Peyer's patch (tissue), 4 donors: Measurements from ENCODE around the gene SERPINA3. TPM values are rescaled to one million over a fixed set of nuclear protein-coding genes. Genes with fewer than 3 reads are reported as not detected.

Source experiments
- DNase-seq, 3 donors: peaks; one replicate each; pipeline ENCODE4 v3.0.0-alpha.2; 2017 to 2019
- H3K27ac ChIP-seq, 4 donors: fragments of 200-600 bp; sonication (generic); one replicate each; pipeline ENCODE4 v1.5.1; 2016 to 2019
- H3K27me3 ChIP-seq, 2 donors: fragments of 200-600 bp; sonication (generic); one replicate each; pipeline ENCODE4 v1.5.1; 2019
- H3K36me3 ChIP-seq, 3 donors: fragments of 200-600 bp; sonication (generic); one replicate each; pipeline ENCODE4 v1.5.1; 2016 to 2019
- H3K4me1 ChIP-seq, 4 donors: fragments of 200-600 bp; sonication (generic); one replicate each; pipeline ENCODE4 v1.5.1; 2016 to 2019
- H3K4me3 ChIP-seq, 4 donors: fragments of 200-600 bp; sonication (generic); 1 replicate in 3 of 4; 2 replicates in 1 of 4; pipeline ENCODE4 v1.5.1; 2016 to 2019; ENCODE audit warnings: mild to moderate bottlenecking in 1 of 4
- H3K9me3 ChIP-seq, 4 donors: fragments of 200-600 bp; sonication (generic); one replicate each; pipeline ENCODE4 v1.5.1; 2016 to 2019; ENCODE audit warnings: mild to moderate bottlenecking in 1 of 4
- POLR2A ChIP-seq, 2 donors: fragments of 450-650 bp; IDR thresholded peaks; one replicate each; pipeline ENCODE4 v1.5.1; 2017; ENCODE audit warnings: antibody characterized with exemption in 2 of 2, mild to moderate bottlenecking in 2 of 2, moderate library complexity in 2 of 2
- total RNA-seq, 4 donors: library from RNA; depleted of rRNA; stranded (reverse); fragments of >200 nt; gene quantifications; one replicate each; pipeline ENCODE4 v1.1.0, GENCODE V29; 2016
- TF ChIP-seq, protein P1 (sequence below), 6 experiments: fragments of 450-650 bp in 4 of 6; fragments of 200-600 bp in 2 of 6; sonication (generic) in 1 of 6; IDR thresholded peaks; one replicate each; pipeline ENCODE4 v1.5.1; 2017 to 2019; ENCODE audit warnings: antibody characterized with exemption in 6 of 6, mild to moderate bottlenecking in 3 of 6, moderate library complexity in 1 of 6

The SERPINA3 gene
- total RNA-seq, 4 donors from 2014 or later = 25.9 to 61.8 (median 34.5) TPM

DNA sequence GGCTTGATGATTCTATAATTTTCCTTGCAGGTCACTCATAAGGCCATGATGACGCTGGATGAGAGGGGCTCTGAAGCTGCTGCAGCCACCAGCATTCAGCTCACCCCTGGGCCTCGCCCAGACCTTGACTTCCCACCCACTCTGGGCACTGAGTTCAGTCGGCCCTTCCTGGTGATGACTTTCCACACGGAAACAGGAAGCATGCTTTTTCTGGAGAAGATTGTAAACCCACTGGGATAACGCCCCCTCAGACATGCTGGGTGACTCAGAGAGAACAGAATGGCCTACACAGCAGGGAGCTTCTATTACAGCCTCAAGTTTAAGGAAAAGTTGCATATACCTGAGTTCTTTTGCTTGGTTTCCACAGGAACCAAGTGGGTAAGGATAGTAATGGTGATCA, 34.3 kb downstream of the SERPINA3 start:
- no peak for DNase-seq
- TF ChIP-seq POLR2A (IDR thresholded peaks at IDR 0.05) = no peak
- TF ChIP-seq, protein P1, sequence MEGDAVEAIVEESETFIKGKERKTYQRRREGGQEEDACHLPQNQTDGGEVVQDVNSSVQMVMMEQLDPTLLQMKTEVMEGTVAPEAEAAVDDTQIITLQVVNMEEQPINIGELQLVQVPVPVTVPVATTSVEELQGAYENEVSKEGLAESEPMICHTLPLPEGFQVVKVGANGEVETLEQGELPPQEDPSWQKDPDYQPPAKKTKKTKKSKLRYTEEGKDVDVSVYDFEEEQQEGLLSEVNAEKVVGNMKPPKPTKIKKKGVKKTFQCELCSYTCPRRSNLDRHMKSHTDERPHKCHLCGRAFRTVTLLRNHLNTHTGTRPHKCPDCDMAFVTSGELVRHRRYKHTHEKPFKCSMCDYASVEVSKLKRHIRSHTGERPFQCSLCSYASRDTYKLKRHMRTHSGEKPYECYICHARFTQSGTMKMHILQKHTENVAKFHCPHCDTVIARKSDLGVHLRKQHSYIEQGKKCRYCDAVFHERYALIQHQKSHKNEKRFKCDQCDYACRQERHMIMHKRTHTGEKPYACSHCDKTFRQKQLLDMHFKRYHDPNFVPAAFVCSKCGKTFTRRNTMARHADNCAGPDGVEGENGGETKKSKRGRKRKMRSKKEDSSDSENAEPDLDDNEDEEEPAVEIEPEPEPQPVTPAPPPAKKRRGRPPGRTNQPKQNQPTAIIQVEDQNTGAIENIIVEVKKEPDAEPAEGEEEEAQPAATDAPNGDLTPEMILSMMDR (IDR thresholded peaks at IDR 0.05) = no peak
- Histone ChIP-seq H3K4me1 (no peaks in the 10 kb centered on the region), H3K27me3 (no peaks in the 10 kb centered on the region), H3K9me3 (peaks cover 0 to 11% (median 4%) of the 10 kb centered on the region in 4 donors), H3K27ac (no peak overlapping the region), H3K36me3 (no peaks in the 10 kb centered on the region), H3K4me3 (no peak overlapping the region)

DNA sequence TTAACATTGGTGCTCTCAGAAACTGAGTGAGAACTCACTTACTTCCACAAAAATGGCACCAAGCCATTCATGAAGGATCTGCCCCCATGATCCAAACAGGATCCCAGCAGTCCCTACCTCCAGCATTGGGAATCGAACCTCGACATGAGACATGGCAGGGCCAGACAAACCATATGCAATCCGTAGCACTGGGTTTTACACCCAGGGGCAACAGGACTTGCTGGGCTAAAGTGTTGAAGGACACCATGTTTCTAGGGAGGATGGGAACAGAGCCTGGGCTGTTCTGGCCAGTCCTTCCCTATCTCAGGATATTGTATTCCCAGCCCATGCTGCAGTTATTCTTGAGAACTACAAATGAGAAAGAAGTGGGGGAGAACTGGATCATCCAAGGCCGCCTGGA, 36.6 kb downstream of the SERPINA3 start:
- H3K27me3 ChIP-seq = no peaks in the 10 kb centered on the region
- H3K36me3 ChIP-seq = no peaks in the 10 kb centered on the region
- H3K4me1 ChIP-seq = no peaks in the 10 kb centered on the region
- no peak for DNase-seq
- no peak overlapping the region for H3K27ac ChIP-seq
- no peak overlapping the region for H3K4me3 ChIP-seq
- no peak for TF ChIP-seq POLR2A (IDR thresholded peaks at IDR 0.05)
- TF ChIP-seq, protein P1 (IDR thresholded peaks at IDR 0.05) = no peak
- H3K9me3 ChIP-seq = peaks cover 0 to 11% (median 4%) of the 10 kb centered on the region in 4 donors

DNA sequence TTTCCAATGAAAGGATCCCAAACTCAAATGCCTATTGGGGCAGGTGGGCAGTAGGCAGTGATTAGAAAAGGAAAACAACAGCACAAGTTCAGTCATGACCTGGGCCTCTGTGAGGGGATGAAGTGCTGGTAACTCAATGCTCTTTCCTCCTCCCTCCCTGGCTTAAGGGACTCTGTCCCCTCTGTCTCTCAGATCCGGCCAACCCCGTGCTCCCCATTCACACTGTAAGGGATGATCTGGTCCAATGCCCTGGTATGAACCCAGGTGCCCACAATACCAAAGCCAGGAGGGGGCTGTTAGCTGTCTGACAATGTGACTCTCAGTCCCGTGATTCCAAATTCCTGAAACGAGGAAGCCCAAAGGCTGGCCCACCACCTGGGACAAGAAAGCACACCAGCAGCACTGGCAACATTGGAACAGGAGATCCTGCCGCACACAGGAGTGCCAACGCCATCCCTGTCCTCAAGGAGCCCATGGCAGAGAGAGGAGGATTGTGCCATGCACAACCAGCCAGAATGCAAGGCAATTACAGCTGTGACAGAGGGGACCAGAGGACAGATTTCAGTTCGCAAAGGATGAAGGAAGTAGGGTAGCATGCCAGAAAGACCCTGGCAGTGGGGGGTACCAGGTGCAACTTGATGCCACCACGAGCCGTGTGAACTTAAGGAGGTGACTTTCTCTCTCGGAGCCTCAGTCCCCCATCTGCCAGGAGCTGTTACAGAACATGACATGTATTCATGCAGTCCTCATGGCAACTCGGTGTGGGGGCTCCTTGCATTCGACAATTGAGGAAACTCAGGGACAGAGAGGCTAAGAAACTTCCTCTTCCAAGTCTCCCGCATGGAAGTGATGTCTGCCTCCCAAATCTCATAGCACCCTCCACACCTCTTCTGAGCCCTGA, 37.6 kb downstream of the SERPINA3 start:
- no peaks in the 10 kb centered on the region for H3K27me3 ChIP-seq
- H3K4me3 ChIP-seq = no peak overlapping the region
- H3K36me3 ChIP-seq = no peaks in the 10 kb centered on the region
- peaks cover 0 to 11% (median 4%) of the 10 kb centered on the region in 4 donors for H3K9me3 ChIP-seq
- TF ChIP-seq, protein P1 (IDR thresholded peaks at IDR 0.05) = no peak
- no peak for TF ChIP-seq POLR2A (IDR thresholded peaks at IDR 0.05)
- DNase-seq = no peak
- no peaks in the 10 kb centered on the region for H3K4me1 ChIP-seq
- H3K27ac ChIP-seq = no peak overlapping the region

DNA sequence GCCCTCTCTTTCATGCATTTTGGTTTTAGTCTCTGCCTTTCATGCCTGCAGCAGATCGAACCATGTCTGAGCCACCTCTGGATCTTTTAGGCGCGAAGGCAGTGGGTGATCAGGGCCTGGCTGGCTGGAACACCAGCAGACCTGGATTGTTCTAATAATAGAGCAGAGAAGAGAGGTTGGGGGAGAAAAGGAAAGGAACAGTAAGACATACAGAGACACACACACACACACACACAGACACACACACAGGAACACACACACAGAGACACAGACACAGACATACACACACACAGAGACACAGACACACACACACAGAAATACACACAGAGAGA, 38.2 kb downstream of the SERPINA3 start:
- H3K4me1 ChIP-seq = no peaks in the 10 kb centered on the region
- H3K9me3 ChIP-seq = peaks cover 0 to 11% (median 4%) of the 10 kb centered on the region in 4 donors
- H3K36me3 ChIP-seq = no peaks in the 10 kb centered on the region
- no peak overlapping the region for H3K27ac ChIP-seq
- H3K4me3 ChIP-seq = no peak overlapping the region
- H3K27me3 ChIP-seq = no peaks in the 10 kb centered on the region
- no peak for TF ChIP-seq POLR2A (IDR thresholded peaks at IDR 0.05)
- TF ChIP-seq, protein P1 (IDR thresholded peaks at IDR 0.05) = no peak
- DNase-seq = no peak

DNA sequence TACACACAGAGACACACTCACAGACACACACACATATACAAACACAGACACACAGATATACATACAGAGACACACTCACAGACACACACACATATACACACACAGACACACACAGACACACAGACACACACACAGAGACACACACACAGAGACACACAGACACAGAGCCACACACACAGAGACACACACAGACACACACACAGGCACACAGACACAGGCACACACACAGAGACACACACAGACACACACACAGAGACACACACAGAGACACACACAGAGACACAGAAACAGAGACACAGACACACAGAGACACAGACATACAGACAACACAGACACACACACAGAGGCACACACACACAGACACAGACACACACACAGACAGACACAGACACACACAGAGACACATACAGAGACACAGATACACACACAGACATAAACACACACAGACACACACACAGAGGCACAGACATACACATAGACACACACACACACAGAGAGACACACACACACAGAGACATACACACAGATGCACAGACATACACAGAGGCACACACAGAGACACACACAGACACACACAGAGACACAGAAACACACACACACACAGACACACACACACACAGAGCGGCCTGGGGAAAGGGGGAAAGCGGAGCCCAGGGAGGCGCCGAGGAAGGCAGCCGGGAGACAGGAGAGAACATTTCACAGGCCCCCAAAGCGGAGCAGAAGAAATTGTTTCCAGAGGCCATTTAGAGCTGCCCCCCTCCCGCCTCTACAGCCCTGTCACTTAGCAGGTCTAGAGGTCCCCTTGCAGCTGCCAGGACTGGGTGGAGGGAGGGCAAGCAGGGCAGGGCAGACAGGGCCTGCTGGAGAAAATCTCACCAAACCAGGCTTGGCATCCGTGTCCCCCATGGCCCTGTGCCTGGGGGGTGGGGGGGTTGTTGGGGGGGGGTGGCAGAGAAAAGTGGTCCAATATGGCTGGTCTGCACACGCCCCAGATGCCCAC, 38.9 kb downstream of the SERPINA3 start:
- Histone ChIP-seq H3K27me3 (no peaks in the 10 kb centered on the region), H3K27ac (no peak overlapping the region), H3K36me3 (no peaks in the 10 kb centered on the region), H3K4me3 (no peak overlapping the region), H3K4me1 (no peaks in the 10 kb centered on the region), H3K9me3 (peaks cover 0 to 11% (median 4%) of the 10 kb centered on the region in 4 donors)
- DNase-seq = no peak
- TF ChIP-seq, protein P1 (IDR thresholded peaks at IDR 0.05) = no peak
- TF ChIP-seq POLR2A (IDR thresholded peaks at IDR 0.05) = no peak
